Endothelial cell of umbilical vein (primary cell): ENCODE results near the gene NR1I3. TPM values are rescaled to one million over a fixed set of nuclear protein-coding genes. Genes with fewer than 3 reads are reported as not detected.

Experiments
- BruUV-seq: library from RNA; stranded (reverse); fragments of 400-500 nt; replicated peaks from 2 replicates; lab custom pipeline; 2021; lab: Mats Ljungman, UMichigan
- CTCF ChIA-PET: fragments of 300-600, 350-600 bp; sonication (Branson Sonifier 250); formaldehyde crosslinking; loops from one replicate; lab custom pipeline; 2021; ENCODE audit warnings: antibody characterized with exemption, inconsistent platforms; lab: Charles Lee
- POLR2A ChIA-PET: fragments of 300-600, 350-600 bp; sonication (Branson Sonifier 250); formaldehyde crosslinking; loops from one replicate; lab custom pipeline; 2021; ENCODE audit warnings: antibody characterized with exemption, inconsistent platforms; lab: Charles Lee
- DNase-seq: peaks from one replicate; pipeline ENCODE4 v3.0.0-alpha.2; 2011; ENCODE audit warnings: low read depth, low spot score
- FAIRE-seq: peaks from 2 replicates; lab custom pipeline; 2011; peaks lifted over from hg19 to GRCh38; lab: Jason Lieb, UNC
- H2AFZ ChIP-seq: 2 replicates; pipeline ENCODE4 v1.6.0; 2012; ENCODE audit warnings: low read depth, low read length, control low read depth, inconsistent platforms
- H3K27ac ChIP-seq: 2 replicates; pipeline ENCODE4 v1.5.1; 2011; ENCODE audit warnings: low read depth, mild to moderate bottlenecking, control low read depth, low read length, moderate library complexity; ENCODE audit not compliant: insufficient read depth
- H3K27me3 ChIP-seq, 2 experiments: 2 replicates each; pipeline versions ENCODE4 v1.6.0 to v1.6.1; 2011; ENCODE audit warnings: low read length in 2 of 2, mixed read lengths in 1 of 2; ENCODE audit not compliant: control insufficient read depth in 2 of 2, insufficient read depth in 2 of 2
- H3K36me3 ChIP-seq, 2 experiments: 2 replicates in 1 of 2; 3 replicates in 1 of 2; pipeline ENCODE4 v1.5.1; 2011; ENCODE audit warnings: low read length in 2 of 2, mild to moderate bottlenecking in 1 of 2, moderate library complexity in 1 of 2; ENCODE audit not compliant: control insufficient read depth in 2 of 2, insufficient read depth in 2 of 2; ENCODE audit errors: extremely low read depth in 1 of 2
- H3K4me1 ChIP-seq: 3 replicates; pipeline ENCODE4 v1.5.1; 2011; ENCODE audit warnings: mild to moderate bottlenecking, low read length; ENCODE audit not compliant: control insufficient read depth, insufficient read depth; ENCODE audit errors: extremely low read depth
- H3K4me2 ChIP-seq: 2 replicates; pipeline ENCODE4 v1.6.1; 2011; ENCODE audit warnings: low read length, control low read depth, mixed read lengths; ENCODE audit not compliant: insufficient read depth
- H3K4me3 ChIP-seq, 3 experiments: fragments of 200-600 bp in 1 of 3; sonication (generic), shearing (Covaris generic) in 1 of 3; replicated peaks in 1 of 3; 2 replicates each; pipeline ENCODE4 v1.5.1; 2011 to 2016; ENCODE audit warnings: control low read depth in 3 of 3, low read length in 3 of 3, mild to moderate bottlenecking in 2 of 3, inconsistent platforms in 1 of 3, low read depth in 1 of 3, moderate library complexity in 1 of 3; ENCODE audit not compliant: insufficient read depth in 1 of 3
- H3K79me2 ChIP-seq: 2 replicates; pipeline ENCODE4 v1.6.0; 2012; ENCODE audit warnings: low read length, inconsistent platforms; ENCODE audit not compliant: control insufficient read depth, insufficient read depth
- H3K9ac ChIP-seq: replicated peaks from 2 replicates; pipeline ENCODE3; 2011; ENCODE audit warnings: low read length, control low read depth; ENCODE audit not compliant: insufficient read depth; ENCODE audit errors: extremely low read depth
- H3K9me1 ChIP-seq: replicated peaks from 3 replicates; pipeline ENCODE4 v1.6.0; 2011; ENCODE audit warnings: mild to moderate bottlenecking, low read length; ENCODE audit not compliant: control insufficient read depth, insufficient read depth; ENCODE audit errors: extremely low read depth
- H3K9me3 ChIP-seq: replicated peaks from 2 replicates; pipeline ENCODE4 v1.5.1; 2012; ENCODE audit warnings: low read length, inconsistent platforms; ENCODE audit not compliant: control insufficient read depth, insufficient read depth
- H4K20me1 ChIP-seq: replicated peaks from 2 replicates; pipeline ENCODE3; 2011; ENCODE audit warnings: mild to moderate bottlenecking, low read length; ENCODE audit not compliant: control insufficient read depth, insufficient read depth; ENCODE audit errors: extremely low read depth
- EZH2 ChIP-seq: IDR thresholded peaks from 2 replicates; pipeline ENCODE4 v1.6.1; 2012; ENCODE audit warnings: borderline replicate concordance, low read depth, mild to moderate bottlenecking, moderate library complexity, low read length, inconsistent platforms; ENCODE audit not compliant: severe bottlenecking
- FOS ChIP-seq: IDR thresholded peaks from 2 replicates; pipeline ENCODE4 v1.6.1; 2011; ENCODE audit warnings: mild to moderate bottlenecking, low read length, moderate library complexity, borderline replicate concordance; ENCODE audit not compliant: insufficient read depth
- GATA2 ChIP-seq: IDR thresholded peaks from 2 replicates; pipeline ENCODE4 v1.7.0; 2011; ENCODE audit warnings: low read depth, mild to moderate bottlenecking, moderate library complexity, mixed read lengths, low read length; ENCODE audit not compliant: insufficient read length, insufficient read depth
- JUN ChIP-seq: IDR thresholded peaks from 2 replicates; pipeline ENCODE4 v1.6.1; 2011; ENCODE audit warnings: borderline replicate concordance, low read depth; ENCODE audit not compliant: insufficient read length, insufficient read depth
- MYC ChIP-seq: IDR thresholded peaks from one replicate; pipeline ENCODE4 v1.6.1; 2011; ENCODE audit warnings: mild to moderate bottlenecking, low read depth, low read length
- POLR2A ChIP-seq: IDR thresholded peaks from 2 replicates; pipeline ENCODE4 v1.6.1; 2012; ENCODE audit warnings: low read depth, mild to moderate bottlenecking, control low read depth, low read length
- POLR2AphosphoS5 ChIP-seq: IDR thresholded peaks from 2 replicates; pipeline ENCODE4 v1.6.1; 2012; ENCODE audit warnings: low read depth, mild to moderate bottlenecking, control low read depth, low read length, moderate library complexity; ENCODE audit not compliant: insufficient read depth
- dilution Hi-C: fragments of 300-500 bp; cut with MboI; formaldehyde crosslinking; loops from one replicate; pipeline ENCODE4 v1.15.0; 2019; ENCODE audit warnings: low sequenced_read_pairs; ENCODE audit not compliant: extremely low pct_ligation_motif_present
- intact Hi-C: fragments of 100-400 bp; cut with micrococcal nuclease; formaldehyde crosslinking; loops from one replicate; pipeline ENCODE4 v1.10.0; 2022
- polyA plus RNA-seq, 4 experiments: library from polyadenylated mRNA; depleted of rRNA in 3 of 4; stranded (reverse) in 3 of 4; unstranded in 1 of 4; fragments of >200 nt; gene quantifications; 2 replicates each; pipeline versions ENCODE4 v1.2.1 to v1.2.3, GENCODE V29; 2011 to 2012; ENCODE audit warnings: missing spikeins in 1 of 4
- total RNA-seq: library from RNA; stranded (reverse); gene quantifications from 2 replicates; pipeline ENCODE4 v1.2.3, GENCODE V29; 2021
- TF ChIP-seq, protein P1 (sequence below), 2 donors: IDR thresholded peaks; 1 replicate in 1 of 2; 2 replicates in 1 of 2; pipeline ENCODE4 v1.5.1; 2011; ENCODE audit warnings: low read length in 2 of 2, mild to moderate bottlenecking in 2 of 2, moderate library complexity in 2 of 2, control low read depth in 1 of 2, inconsistent platforms in 1 of 2, low read depth in 1 of 2; ENCODE audit not compliant: insufficient read depth in 1 of 2; ENCODE audit errors: extremely low read depth in 1 of 2
- TF ChIP-seq, protein P2 (sequence below): IDR thresholded peaks from 2 replicates; pipeline ENCODE4 v1.6.1; 2011; ENCODE audit not compliant: insufficient read depth, insufficient read length

Gene NR1I3
- total and polyA plus RNA-seq, 2 donors (not counting 3 experiments of a cell fraction or from before 2014, with no cell fraction given) = not detected

DNA sequence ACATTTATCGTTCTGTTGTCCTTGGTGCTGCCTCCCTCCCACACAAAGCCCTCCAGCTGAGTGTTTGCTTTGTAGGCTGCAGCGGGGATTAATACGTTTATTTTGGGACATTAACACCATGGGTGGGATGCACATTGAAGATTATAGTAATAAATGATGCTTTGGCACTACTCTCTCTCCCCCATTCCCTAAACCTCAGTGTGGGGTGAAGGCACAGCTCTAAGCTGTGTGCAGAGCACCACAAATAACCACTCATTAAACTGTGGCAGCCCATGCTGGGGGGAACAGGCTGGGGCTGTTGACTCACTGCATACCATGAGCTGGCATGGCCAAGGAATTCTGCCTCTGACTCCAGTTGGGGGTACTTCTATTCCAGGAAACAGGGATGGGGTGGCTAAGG is 28.2 kb upstream of the NR1I3 start:
- Histone ChIP-seq H3K27me3 (peaks cover 10 to 18% of the 10 kb centered on the region in 2 experiments), H3K9me3 (no peaks in the 10 kb centered on the region), H2AFZ (no peak overlapping the region), H4K20me1 (no peaks in the 10 kb centered on the region), H3K4me3 (no peak overlapping the region), H3K9me1 (no peaks in the 10 kb centered on the region), H3K4me2 (no peak overlapping the region), H3K27ac (no peak overlapping the region), H3K4me1 (no peaks in the 10 kb centered on the region), H3K79me2 (no peaks in the 10 kb centered on the region), H3K36me3 (no peaks in the 10 kb centered on the region), H3K9ac (no peak overlapping the region)
- ChIA-PET CTCF (interaction anchor here (1.3 to 2.4 kb wide), 2 partner anchors 8 to 25 kb away, joined by 3 to 7 read pairs; no protein-coding TSS in a partner anchor), POLR2A (no interaction called here)
- DNase-seq (no peak), FAIRE-seq (no peak)
- dilution Hi-C loops = no loop called here
- BruUV-seq = no TSS peak
- intact Hi-C loops = no loop called here
- TF ChIP-seq POLR2A = no peak
- no peak for TF ChIP-seq JUN
- TF ChIP-seq GATA2 = no peak
- TF ChIP-seq FOS = no peak
- TF ChIP-seq, protein P1, sequence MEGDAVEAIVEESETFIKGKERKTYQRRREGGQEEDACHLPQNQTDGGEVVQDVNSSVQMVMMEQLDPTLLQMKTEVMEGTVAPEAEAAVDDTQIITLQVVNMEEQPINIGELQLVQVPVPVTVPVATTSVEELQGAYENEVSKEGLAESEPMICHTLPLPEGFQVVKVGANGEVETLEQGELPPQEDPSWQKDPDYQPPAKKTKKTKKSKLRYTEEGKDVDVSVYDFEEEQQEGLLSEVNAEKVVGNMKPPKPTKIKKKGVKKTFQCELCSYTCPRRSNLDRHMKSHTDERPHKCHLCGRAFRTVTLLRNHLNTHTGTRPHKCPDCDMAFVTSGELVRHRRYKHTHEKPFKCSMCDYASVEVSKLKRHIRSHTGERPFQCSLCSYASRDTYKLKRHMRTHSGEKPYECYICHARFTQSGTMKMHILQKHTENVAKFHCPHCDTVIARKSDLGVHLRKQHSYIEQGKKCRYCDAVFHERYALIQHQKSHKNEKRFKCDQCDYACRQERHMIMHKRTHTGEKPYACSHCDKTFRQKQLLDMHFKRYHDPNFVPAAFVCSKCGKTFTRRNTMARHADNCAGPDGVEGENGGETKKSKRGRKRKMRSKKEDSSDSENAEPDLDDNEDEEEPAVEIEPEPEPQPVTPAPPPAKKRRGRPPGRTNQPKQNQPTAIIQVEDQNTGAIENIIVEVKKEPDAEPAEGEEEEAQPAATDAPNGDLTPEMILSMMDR (IDR thresholded peaks at IDR 0.05; ENCODE audit: extremely low read depth in 1 of 2, insufficient read depth in 1 of 2, low read depth in 1 of 2, low read length in 2 of 2) = no peak
- TF ChIP-seq MYC = no peak
- TF ChIP-seq, protein P2, sequence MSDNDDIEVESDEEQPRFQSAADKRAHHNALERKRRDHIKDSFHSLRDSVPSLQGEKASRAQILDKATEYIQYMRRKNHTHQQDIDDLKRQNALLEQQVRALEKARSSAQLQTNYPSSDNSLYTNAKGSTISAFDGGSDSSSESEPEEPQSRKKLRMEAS = no peak
- TF ChIP-seq EZH2 = no peak
- no peak for TF ChIP-seq POLR2AphosphoS5
